BLaER1 (cell line): ENCODE data around the gene ARPC5L.

Experiments
- H3K27ac ChIP-seq: shearing (Covaris generic); formaldehyde crosslinking; 2 replicates; pipeline ENCODE4 v1.8.1; 2022
- H3K27me3 ChIP-seq: shearing (Covaris generic); formaldehyde crosslinking; 2 replicates; pipeline ENCODE4 v1.8.1; 2022
- H3K36me3 ChIP-seq: shearing (Covaris generic); formaldehyde crosslinking; 2 replicates; pipeline ENCODE4 v1.8.1; 2022
- H3K4me1 ChIP-seq: shearing (Covaris generic); formaldehyde crosslinking; 2 replicates; pipeline ENCODE4 v1.8.1; 2022
- H3K4me2 ChIP-seq: shearing (Covaris generic); formaldehyde crosslinking; 2 replicates; pipeline ENCODE4 v1.8.1; 2022
- H3K4me3 ChIP-seq: shearing (Covaris generic); formaldehyde crosslinking; 2 replicates; pipeline ENCODE4 v1.8.1; 2022
- H3K9ac ChIP-seq: shearing (Covaris generic); formaldehyde crosslinking; 2 replicates; pipeline ENCODE4 v1.8.1; 2022
- H3K9me3 ChIP-seq: shearing (Covaris generic); formaldehyde crosslinking; 2 replicates; pipeline ENCODE4 v1.8.1; 2022
- H4K20me1 ChIP-seq: shearing (Covaris generic); formaldehyde crosslinking; 2 replicates; pipeline ENCODE4 v1.8.1; 2022
- Cebpa-rat ChIP-seq: shearing (Covaris generic); IDR thresholded peaks from 2 replicates; pipeline ENCODE4 v1.8.1; 2022

The ARPC5L gene

GRCh38 chr9:124877021-124877782 is 15.3 kb downstream of the ARPC5L start:
- Histone ChIP-seq H3K27ac (no peak overlapping the region), H3K36me3 (peaks cover 88% of the 10 kb centered on the region), H3K9ac (no peak overlapping the region), H4K20me1 (peaks cover 68% of the 10 kb centered on the region), H3K27me3 (no peaks in the 10 kb centered on the region), H3K4me2 (no peak overlapping the region), H3K9me3 (no peaks in the 10 kb centered on the region), H3K4me1 (peaks cover 48% of the 10 kb centered on the region), H3K4me3 (no peak overlapping the region)
- no peak for TF ChIP-seq Cebpa-rat

- H3K9ac ChIP-seq = no peak overlapping the region
- peaks cover 60% of the 10 kb centered on the region for H4K20me1 ChIP-seq
- H3K4me3 ChIP-seq = no peak overlapping the region
- no peak overlapping the region for H3K27ac ChIP-seq
- H3K27me3 ChIP-seq = no peaks in the 10 kb centered on the region
- H3K9me3 ChIP-seq = no peaks in the 10 kb centered on the region
- H3K36me3 ChIP-seq = peaks cover 80% of the 10 kb centered on the region
- peaks cover 48% of the 10 kb centered on the region for H3K4me1 ChIP-seq
- H3K4me2 ChIP-seq = no peak overlapping the region
- TF ChIP-seq Cebpa-rat = no peak
These were observed 16.1 kb downstream of the ARPC5L start for GRCh38 chr9:124878021-124878420.

DNA sequence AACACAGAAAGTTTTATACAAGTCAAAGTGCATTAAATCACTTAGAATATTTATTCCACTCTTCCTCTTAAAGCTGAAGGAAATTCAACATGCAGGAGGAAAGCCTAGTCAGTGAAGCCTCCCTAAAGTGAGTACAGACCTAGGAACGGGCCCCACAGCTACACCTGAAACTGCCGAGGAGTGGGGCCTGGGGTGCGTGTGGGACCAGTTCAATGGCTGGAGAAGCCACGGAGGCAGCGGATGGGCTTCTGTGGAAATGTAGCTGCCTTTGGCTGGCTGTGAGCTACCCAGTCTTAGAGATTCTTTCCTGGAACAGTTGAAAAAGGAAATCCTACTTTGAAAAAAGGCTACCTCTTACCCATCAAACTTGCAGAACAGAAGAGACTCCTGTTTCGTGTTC is 16.6 kb downstream of the ARPC5L start:
- Histone ChIP-seq H3K4me3 (no peak overlapping the region), H3K4me2 (no peak overlapping the region), H3K27me3 (no peaks in the 10 kb centered on the region), H3K27ac (no peak overlapping the region), H3K36me3 (peaks cover 75% of the 10 kb centered on the region), H3K9ac (no peak overlapping the region), H4K20me1 (peaks cover 55% of the 10 kb centered on the region), H3K4me1 (peaks cover 48% of the 10 kb centered on the region), H3K9me3 (no peaks in the 10 kb centered on the region)
- no peak for TF ChIP-seq Cebpa-rat

DNA sequence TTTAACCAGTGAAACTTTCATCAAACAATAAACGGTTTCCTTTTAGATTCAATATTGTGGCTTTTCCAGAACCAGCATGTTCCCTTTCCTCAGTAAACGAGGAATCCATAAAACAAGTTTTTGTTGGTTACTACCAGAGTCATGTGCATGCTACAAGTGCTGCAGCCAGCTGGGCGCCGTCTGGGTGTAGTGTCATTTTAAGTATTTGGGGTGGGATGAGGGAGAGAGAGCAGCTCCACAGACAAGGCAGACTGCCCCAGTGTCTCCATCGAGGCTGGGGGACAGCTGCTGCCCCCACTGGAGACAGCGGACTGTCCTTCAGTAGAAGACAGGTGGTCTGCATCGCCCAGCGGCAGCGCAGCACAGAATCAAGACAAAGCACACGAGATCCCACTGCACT is 17.3 kb downstream of the ARPC5L start:
- Histone ChIP-seq H3K9me3 (no peaks in the 10 kb centered on the region), H3K4me2 (no peak overlapping the region), H3K9ac (no peak overlapping the region), H3K4me1 (peaks cover 48% of the 10 kb centered on the region), H4K20me1 (peaks cover 48% of the 10 kb centered on the region), H3K27me3 (no peaks in the 10 kb centered on the region), H3K36me3 (peaks cover 68% of the 10 kb centered on the region), H3K4me3 (no peak overlapping the region), H3K27ac (no peak overlapping the region)
- TF ChIP-seq Cebpa-rat = no peak

GRCh38 chr9:124880501-124880900 is 18.6 kb downstream of the ARPC5L start:
- H3K27ac ChIP-seq = 0 out of 2 replicates have a peak overlapping the region, but pooled peaks have one; percentile 4
- peaks cover 35% of the 10 kb centered on the region for H4K20me1 ChIP-seq
- H3K9ac ChIP-seq = 0 out of 2 replicates have a peak overlapping the region, but pooled peaks have one; percentile 18
- peak overlapping the region; percentile 76 for H3K4me2 ChIP-seq
- H3K9me3 ChIP-seq = no peaks in the 10 kb centered on the region
- H3K36me3 ChIP-seq = peaks cover 57% of the 10 kb centered on the region
- no peak for TF ChIP-seq Cebpa-rat
- H3K27me3 ChIP-seq = no peaks in the 10 kb centered on the region
- H3K4me3 ChIP-seq = no peak overlapping the region
- H3K4me1 ChIP-seq = peaks cover 54% of the 10 kb centered on the region

DNA sequence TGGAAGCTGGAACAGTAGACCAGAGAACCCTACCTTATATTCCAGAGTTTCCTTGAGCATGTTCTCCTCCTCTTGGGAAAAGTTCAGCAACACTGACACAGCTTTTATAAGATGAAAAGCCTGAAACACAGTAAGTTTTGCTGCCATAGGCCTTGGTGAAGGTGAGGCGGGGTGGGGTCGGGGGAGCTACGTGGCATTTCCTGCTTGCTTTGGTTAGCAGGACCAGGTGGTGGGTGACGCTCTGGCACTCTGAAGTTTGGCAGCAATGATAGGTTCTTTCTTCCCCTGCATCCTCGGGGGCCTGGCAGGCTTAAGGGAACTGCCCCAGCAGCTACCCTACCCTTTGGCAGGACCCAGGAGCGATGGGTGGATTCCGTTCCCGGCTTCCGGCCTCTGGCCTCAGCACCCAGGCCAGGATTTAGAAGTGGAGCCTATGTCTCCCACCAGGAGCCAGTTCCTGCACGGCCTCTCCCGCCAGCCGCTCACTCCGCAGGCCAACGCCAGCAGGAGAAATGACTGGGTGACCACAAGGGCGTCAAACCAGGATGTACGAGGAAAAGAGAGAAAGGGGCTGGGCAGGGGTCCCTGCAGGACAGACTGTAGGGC is 19.3 kb downstream of the ARPC5L start:
- peaks cover 57% of the 10 kb centered on the region for H3K36me3 ChIP-seq

DNA sequence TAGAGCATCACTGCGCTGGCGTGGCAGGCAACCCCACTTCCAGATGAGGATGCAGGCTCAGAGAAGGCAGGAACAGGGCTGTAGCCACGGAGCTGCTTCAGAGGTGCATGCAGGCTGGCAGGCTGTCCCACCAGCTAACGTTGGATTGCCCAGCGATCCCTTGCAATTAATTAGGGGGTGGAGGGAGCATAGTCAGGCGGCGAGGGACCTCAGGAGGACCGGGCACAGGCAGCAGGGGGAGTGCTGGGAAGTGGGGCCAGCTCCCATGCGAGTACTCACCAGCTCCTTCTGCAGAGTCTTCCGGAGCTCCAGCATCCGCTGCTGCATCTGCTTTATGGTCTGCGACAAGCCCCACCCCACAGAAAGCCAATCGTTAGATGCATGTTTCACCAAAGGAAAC is 20.3 kb downstream of the ARPC5L start:
- no peaks in the 10 kb centered on the region for H3K9me3 ChIP-seq
- H3K9ac ChIP-seq = peak overlapping the region; percentile 3; the same call in 1 of the 2 replicates
- no peak for TF ChIP-seq Cebpa-rat
- H4K20me1 ChIP-seq = peaks cover 17% of the 10 kb centered on the region
- H3K27ac ChIP-seq = peak overlapping the region; percentile 56
- peak overlapping the region; percentile 2; the same call in 1 of the 2 replicates for H3K4me3 ChIP-seq
- no peaks in the 10 kb centered on the region for H3K27me3 ChIP-seq
- peaks cover 72% of the 10 kb centered on the region for H3K4me1 ChIP-seq
- H3K4me2 ChIP-seq = peak overlapping the region; percentile 76
- H3K36me3 ChIP-seq = peaks cover 49% of the 10 kb centered on the region

More for the DNA sequence above, 19.3 kb downstream of the ARPC5L start:
- Histone ChIP-seq H4K20me1 (peaks cover 27% of the 10 kb centered on the region), H3K4me1 (peaks cover 62% of the 10 kb centered on the region), H3K27ac (peak overlapping the region; percentile 8; the same call in 1 of the 2 replicates), H3K9me3 (no peaks in the 10 kb centered on the region), H3K27me3 (no peaks in the 10 kb centered on the region), H3K4me3 (no peak overlapping the region), H3K4me2 (peak overlapping the region; percentile 76), H3K9ac (peak overlapping the region; percentile 18; the same call in 1 of the 2 replicates)
- no peak for TF ChIP-seq Cebpa-rat

GRCh38 chr9:124884376-124884775 is 22.4 kb downstream of the ARPC5L start:
- Histone ChIP-seq H3K9me3 (no peaks in the 10 kb centered on the region), H3K4me3 (no peak overlapping the region), H3K36me3 (peaks cover 44% of the 10 kb centered on the region), H3K4me2 (peak overlapping the region; percentile 7), H4K20me1 (no peaks in the 10 kb centered on the region), H3K27ac (no peak overlapping the region), H3K27me3 (no peaks in the 10 kb centered on the region), H3K4me1 (peaks cover 93% of the 10 kb centered on the region), H3K9ac (no peak overlapping the region)
- TF ChIP-seq Cebpa-rat = no peak

DNA sequence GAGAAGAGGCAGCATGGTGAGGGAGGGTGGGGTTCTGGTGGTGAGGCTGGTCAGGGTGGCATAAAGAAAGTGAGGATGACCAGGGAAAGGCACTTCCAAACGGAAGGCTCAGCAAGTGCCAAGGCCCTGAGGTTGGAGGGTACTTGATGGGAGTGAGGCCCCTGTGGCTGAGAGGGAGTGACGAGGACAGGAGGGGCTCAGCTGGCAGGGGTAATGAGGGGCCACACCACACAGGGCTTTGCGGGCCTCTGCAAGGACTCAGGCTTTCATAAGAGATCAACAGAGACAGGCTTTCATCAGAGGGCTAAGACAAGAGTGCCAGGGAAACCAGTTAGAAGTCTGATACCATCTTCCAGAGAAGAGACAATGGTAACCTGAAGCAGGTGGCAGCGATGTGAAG is 23.6 kb downstream of the ARPC5L start:
- H3K9ac ChIP-seq = no peak overlapping the region

DNA sequence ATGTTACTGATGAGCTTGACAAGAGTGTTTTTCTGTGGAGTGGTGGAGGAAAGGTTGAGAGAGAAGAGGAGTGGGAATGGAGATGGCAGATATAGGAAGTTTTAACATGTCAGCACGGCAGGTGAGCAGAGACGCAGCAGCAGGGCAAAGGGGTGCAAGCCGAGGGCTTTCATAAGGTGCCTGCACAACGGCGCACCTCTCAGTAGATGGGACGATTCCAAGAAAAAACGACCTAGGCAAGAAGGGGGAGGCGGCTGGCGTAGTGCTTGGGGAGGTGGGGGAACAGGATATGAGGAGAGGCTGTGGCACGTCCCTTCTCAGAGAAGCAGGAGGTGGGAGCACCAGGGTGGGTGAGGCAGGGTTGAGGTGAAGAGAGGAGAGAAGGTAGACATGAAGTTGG is 24.5 kb downstream of the ARPC5L start:
- Histone ChIP-seq H3K4me3 (0 out of 2 replicates have a peak overlapping the region, but pooled peaks have one; percentile 1), H3K27me3 (no peaks in the 10 kb centered on the region), H3K27ac (peak overlapping the region; percentile 80), H3K36me3 (peaks cover 50% of the 10 kb centered on the region), H3K9me3 (no peaks in the 10 kb centered on the region), H4K20me1 (no peaks in the 10 kb centered on the region), H3K9ac (peak overlapping the region; percentile 36), H3K4me1 (peaks cover 74% of the 10 kb centered on the region), H3K4me2 (peak overlapping the region; percentile 88)
- no peak for TF ChIP-seq Cebpa-rat

More for the DNA sequence above, 23.6 kb downstream of the ARPC5L start:
- Histone ChIP-seq H3K9me3 (no peaks in the 10 kb centered on the region), H3K36me3 (peaks cover 48% of the 10 kb centered on the region), H3K4me1 (peaks cover 83% of the 10 kb centered on the region), H3K4me2 (no peak overlapping the region), H4K20me1 (no peaks in the 10 kb centered on the region), H3K27ac (peak overlapping the region; percentile 80; the same call in 1 of the 2 replicates), H3K4me3 (no peak overlapping the region), H3K27me3 (no peaks in the 10 kb centered on the region)
- TF ChIP-seq Cebpa-rat = no peak
